ENCODE results near the gene ZNF23. TPM values are rescaled to one million over a fixed set of nuclear protein-coding genes. Genes with fewer than 3 reads are reported as not detected.

The ZNF23 gene
- total RNA-seq, 1 experiment from 2014 or later = 9.6 TPM

GRCh38 chr16:71431991-71432390 lies 30.1 kb downstream of the ZNF23 start:
- Histone ChIP-seq H4K91ac (ENCODE audit: insufficient read length, low read depth, low read length) (no peak overlapping the region), H3K23ac (ENCODE audit: insufficient read length, low read depth, low read length) (no peak overlapping the region), H3K27me3 (ENCODE audit: insufficient read depth, low read length) (no peaks in the 10 kb centered on the region), H3K18ac (ENCODE audit: insufficient read length, low read depth, low read length) (no peak overlapping the region), H2BK12ac (ENCODE audit: insufficient read length, low read depth, low read length) (no peak overlapping the region), H3K14ac (ENCODE audit: insufficient read depth, low read length) (no peak overlapping the region), H4K20me1 (ENCODE audit: control insufficient read depth, insufficient read depth, insufficient read length) (no peaks in the 10 kb centered on the region), H2BK20ac (ENCODE audit: low read depth, low read length, poor library complexity, severe bottlenecking) (no peak overlapping the region), H3K9me3 (ENCODE audit: control insufficient read depth, low read depth, low read length) (no peaks in the 10 kb centered on the region), H2AFZ (ENCODE audit: low read length) (no peak overlapping the region), H3T11ph (ENCODE audit: low read length) (no peak overlapping the region), H3K56ac (ENCODE audit: insufficient read length, low read depth, low read length) (no peak overlapping the region), H3K4me2 (ENCODE audit: insufficient read depth, insufficient read length, low read length) (no peak overlapping the region), H3K27ac (ENCODE audit: insufficient read length, low read depth, low read length) (no peak overlapping the region), H3K9ac (ENCODE audit: extremely low read depth, insufficient read length, low read length) (no peak overlapping the region), H3K4me1 (ENCODE audit: insufficient read depth, low read length) (no peaks in the 10 kb centered on the region), H2BK15ac (ENCODE audit: low read depth, low read length) (no peak overlapping the region), H4K8ac (replicated peaks; ENCODE audit: insufficient read length, low read depth, low read length) (no peak overlapping the region), H3K79me1 (ENCODE audit: insufficient read depth, low read depth, low read length, poor library complexity, severe bottlenecking) (no peaks in the 10 kb centered on the region), H3K4ac (ENCODE audit: low read depth, low read length) (no peak overlapping the region), H3K23me2 (ENCODE audit: insufficient read length, low read depth, low read length, poor library complexity, severe bottlenecking) (no peaks in the 10 kb centered on the region), H2AK5ac (ENCODE audit: insufficient read length, low read length) (no peak overlapping the region), H2BK5ac (ENCODE audit: insufficient read length, low read length) (no peak overlapping the region), H3K79me2 (ENCODE audit: insufficient read depth, low read length) (no peaks in the 10 kb centered on the region), H4K5ac (ENCODE audit: insufficient read length, low read depth, low read length) (no peak overlapping the region), H2BK120ac (ENCODE audit: low read depth, low read length, poor library complexity, severe bottlenecking) (no peak overlapping the region)
- TF ChIP-seq, protein P1, sequence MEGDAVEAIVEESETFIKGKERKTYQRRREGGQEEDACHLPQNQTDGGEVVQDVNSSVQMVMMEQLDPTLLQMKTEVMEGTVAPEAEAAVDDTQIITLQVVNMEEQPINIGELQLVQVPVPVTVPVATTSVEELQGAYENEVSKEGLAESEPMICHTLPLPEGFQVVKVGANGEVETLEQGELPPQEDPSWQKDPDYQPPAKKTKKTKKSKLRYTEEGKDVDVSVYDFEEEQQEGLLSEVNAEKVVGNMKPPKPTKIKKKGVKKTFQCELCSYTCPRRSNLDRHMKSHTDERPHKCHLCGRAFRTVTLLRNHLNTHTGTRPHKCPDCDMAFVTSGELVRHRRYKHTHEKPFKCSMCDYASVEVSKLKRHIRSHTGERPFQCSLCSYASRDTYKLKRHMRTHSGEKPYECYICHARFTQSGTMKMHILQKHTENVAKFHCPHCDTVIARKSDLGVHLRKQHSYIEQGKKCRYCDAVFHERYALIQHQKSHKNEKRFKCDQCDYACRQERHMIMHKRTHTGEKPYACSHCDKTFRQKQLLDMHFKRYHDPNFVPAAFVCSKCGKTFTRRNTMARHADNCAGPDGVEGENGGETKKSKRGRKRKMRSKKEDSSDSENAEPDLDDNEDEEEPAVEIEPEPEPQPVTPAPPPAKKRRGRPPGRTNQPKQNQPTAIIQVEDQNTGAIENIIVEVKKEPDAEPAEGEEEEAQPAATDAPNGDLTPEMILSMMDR (conservative IDR thresholded peaks at IDR 0.05) = no peak
- H3K27ac Mint-ChIP-seq = no peak overlapping the region
- peaks cover 3% of the 10 kb centered on the region in 2 experiments for H3K4me1 Mint-ChIP-seq
- H3K4me3 Mint-ChIP-seq = no peak overlapping the region
- peaks cover 30% of the 10 kb centered on the region for H3K27me3 Mint-ChIP-seq (ENCODE audit: low read depth)
- DNase-seq = no peak
- no peaks in the 10 kb centered on the region for H3K36me3 Mint-ChIP-seq (ENCODE audit: insufficient read depth in 1 of 3, low read depth in 3 of 3)
- H3K9me3 Mint-ChIP-seq = 0 out of 5 replicates have a peak, but pooled peaks cover 0 to 4% of the 10 kb centered on the region in 2 experiments
- WGBS (ENCODE audit: extremely low coverage, insufficient read length, low lambda C conversion rate) = no CpG with 5 or more reads among the region's 9 CpGs
